HepG2 (cell line): ENCODE measurements around the gene ERO1A. TPM values are rescaled to one million over a fixed set of nuclear protein-coding genes. Genes with fewer than 3 reads are reported as not detected.

Experiments
- CENPX ChIP-seq: sonication (generic); formaldehyde crosslinking; IDR thresholded peaks from 2 replicates; pipeline ENCODE4 v1.9.0; 2021; ENCODE audit warnings: mild to moderate bottlenecking, missing genetic modification reagents, moderate library complexity
- FOXK1 ChIP-seq: sonication (generic); formaldehyde crosslinking; IDR thresholded peaks from 2 replicates; pipeline ENCODE4 v1.4.0; 2020; ENCODE audit warnings: low read depth, missing genetic modification reagents, borderline replicate concordance
- HNRNPH1 ChIP-seq: fragments of 200-400 bp; formaldehyde crosslinking; optimal IDR thresholded peaks from 2 replicates; pipeline ENCODE3; 2017; ENCODE audit warnings: mild to moderate bottlenecking, low read depth, low read length
- IRF2 ChIP-seq: IDR thresholded peaks from 2 replicates; pipeline ENCODE4 v1.6.1; 2018; ENCODE audit warnings: missing genetic modification reagents, missing compliant biosample characterization
- NFE2L2 ChIP-seq: fragments of 150-350 bp; IDR thresholded peaks from 2 replicates; pipeline ENCODE4 v1.6.1; 2014; ENCODE audit warnings: low read length
- RFX3 ChIP-seq: IDR thresholded peaks from 2 replicates; pipeline ENCODE4 v1.6.1; 2016; ENCODE audit warnings: missing biosample characterization, missing genetic modification reagents
- SOX6 ChIP-seq, 2 experiments: fragments of 450-650 bp in 1 of 2; sonication (generic) in 1 of 2; formaldehyde crosslinking in 1 of 2; IDR thresholded peaks; 2 replicates each; pipeline versions ENCODE4 v1.4.0 to v1.6.1; 2017 to 2020; ENCODE audit warnings: antibody characterized with exemption in 1 of 2, mild to moderate bottlenecking in 1 of 2, missing genetic modification reagents in 1 of 2
- TCF7L2 ChIP-seq: IDR thresholded peaks from 2 replicates; pipeline ENCODE4 v1.6.1; 2011; ENCODE audit warnings: mild to moderate bottlenecking, low read depth, low read length, moderate library complexity
- ZEB1 ChIP-seq: IDR thresholded peaks from 2 replicates; pipeline ENCODE4 v1.6.1; 2012; ENCODE audit warnings: mild to moderate bottlenecking, low read depth, inconsistent platforms; ENCODE audit not compliant: insufficient replicate concordance
- ZMAT3 ChIP-seq: sonication (generic); formaldehyde crosslinking; conservative IDR thresholded peaks from 2 replicates; pipeline ENCODE4 v1.7.0; 2021; ENCODE audit warnings: missing genetic modification reagents
- ZMYM3 ChIP-seq: sonication (generic); formaldehyde crosslinking; IDR thresholded peaks from 2 replicates; pipeline ENCODE4 v1.5.1; 2020; ENCODE audit warnings: mild to moderate bottlenecking, missing genetic modification reagents
- ZNF143 ChIP-seq: sonication (generic); formaldehyde crosslinking; IDR thresholded peaks from 2 replicates; pipeline ENCODE4 v1.4.0; 2020; ENCODE audit warnings: missing genetic modification reagents
- ZNF260 ChIP-seq: sonication (generic); formaldehyde crosslinking; IDR thresholded peaks from 2 replicates; pipeline ENCODE4 v1.4.0; 2020; ENCODE audit warnings: missing genetic modification reagents, low read depth, mild to moderate bottlenecking, borderline replicate concordance
- ZNF552 ChIP-seq: sonication (generic); formaldehyde crosslinking; IDR thresholded peaks from 2 replicates; pipeline ENCODE4 v1.9.0; 2022; ENCODE audit warnings: missing genetic modification reagents, mild to moderate bottlenecking, borderline replicate concordance
- ZNF629 ChIP-seq: sonication (generic); formaldehyde crosslinking; conservative IDR thresholded peaks from 2 replicates; pipeline ENCODE4 v1.5.0; 2020; ENCODE audit warnings: missing genetic modification reagents
- ZNF782 ChIP-seq: sonication (generic); formaldehyde crosslinking; IDR thresholded peaks from 2 replicates; pipeline ENCODE4 v1.4.0; 2020; ENCODE audit warnings: missing genetic modification reagents, mild to moderate bottlenecking, borderline replicate concordance
- ZZZ3 ChIP-seq: sonication (generic); formaldehyde crosslinking; IDR thresholded peaks from 2 replicates; pipeline ENCODE4 v1.4.0; 2020; ENCODE audit warnings: missing genetic modification reagents, mild to moderate bottlenecking, borderline replicate concordance
- polyA plus RNA-seq, 8 experiments: library from polyadenylated mRNA; depleted of rRNA in 3 of 8; stranded (reverse) in 7 of 8; unstranded in 1 of 8; fragments of >200 nt; fragmentation: Illumina TruSeq in 4 of 8; extraction: Trizol in 4 of 8; gene quantifications; 2 replicates each; pipeline versions ENCODE4 v1.2.1 to v1.2.3, GENCODE V29; 2011 to 2016; ENCODE audit warnings: low read depth in 4 of 8, missing spikeins in 1 of 8, mixed read lengths in 1 of 8; ENCODE audit not compliant: insufficient read depth in 1 of 8
- total RNA-seq, 5 experiments: library from RNA; depleted of rRNA; stranded (reverse); fragments of >200 nt; fragmentation: Illumina TruSeq; extraction: Trizol; gene quantifications; 2 replicates each; pipeline ENCODE4 v1.2.3, GENCODE V29; 2016; ENCODE audit warnings: low read depth in 1 of 5
- TF ChIP-seq, protein P1 (sequence below): sonication (generic); formaldehyde crosslinking; IDR thresholded peaks from 2 replicates; pipeline ENCODE4 v1.5.1; 2020; ENCODE audit warnings: missing genetic modification reagents, mild to moderate bottlenecking, borderline replicate concordance
- TF ChIP-seq, protein P2 (sequence below): sonication (generic); formaldehyde crosslinking; IDR thresholded peaks from 2 replicates; pipeline ENCODE4 v1.4.0; 2020; ENCODE audit warnings: mild to moderate bottlenecking, low read depth, missing genetic modification reagents
- TF ChIP-seq, protein P3 (sequence below): sonication (generic); formaldehyde crosslinking; IDR thresholded peaks from 2 replicates; pipeline ENCODE4 v1.4.0; 2020; ENCODE audit warnings: missing genetic modification reagents, borderline replicate concordance
- TF ChIP-seq, protein P4 (sequence below): sonication (generic); formaldehyde crosslinking; IDR thresholded peaks from 2 replicates; pipeline ENCODE4 v1.4.0; 2020; ENCODE audit warnings: missing genetic modification reagents
- TF ChIP-seq, protein P5 (sequence below): sonication (generic); formaldehyde crosslinking; IDR thresholded peaks from 2 replicates; pipeline ENCODE4 v1.4.0; 2020; ENCODE audit warnings: low read depth, mild to moderate bottlenecking, missing genetic modification reagents

Gene ERO1A
- total and polyA plus RNA-seq, 2 of the 13 experiments (the other 11 are each of a cell fraction or from before 2014, with no cell fraction given): 60.3 to 137 TPM

DNA sequence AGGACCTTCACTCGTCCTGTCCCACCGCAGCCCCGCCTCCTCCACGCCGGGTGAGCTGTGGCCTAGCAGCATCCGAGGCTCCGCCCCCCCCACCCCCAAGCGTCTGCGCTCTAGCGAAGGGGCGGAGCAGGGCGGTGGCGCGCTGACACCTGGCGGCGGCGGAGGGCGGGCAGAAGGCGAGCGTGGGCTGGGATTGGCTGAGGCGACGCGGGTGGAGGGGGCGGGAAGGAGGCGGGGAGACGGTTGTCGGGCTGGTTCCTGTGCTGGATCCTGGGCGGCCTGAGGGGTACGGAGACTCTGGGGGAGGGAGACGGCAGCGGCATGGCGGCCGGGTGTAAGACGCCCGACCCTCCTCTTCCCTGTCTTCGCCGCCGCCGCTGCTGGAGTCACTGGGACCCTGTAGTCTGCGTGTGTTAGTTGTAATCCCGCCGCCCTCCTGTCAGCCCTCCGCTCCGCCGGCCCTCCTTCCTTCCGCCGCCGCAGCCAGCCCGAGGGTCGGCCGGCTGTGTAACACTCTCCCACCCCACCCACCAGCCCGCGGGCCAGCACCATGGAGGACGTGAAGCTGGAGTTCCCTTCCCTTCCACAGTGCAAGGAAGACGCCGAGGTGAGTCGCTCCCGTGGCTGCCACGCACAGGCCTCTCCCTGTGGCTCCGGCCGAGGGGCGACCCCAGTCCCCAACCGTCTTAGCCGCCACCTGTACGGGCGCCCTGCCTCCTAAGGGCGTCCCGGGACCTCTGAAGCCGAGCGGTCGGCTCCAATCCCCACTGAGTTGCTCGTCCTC lies 34.8 kb upstream of the ERO1A start, which contains the start of gene STYX (continued):
- TF ChIP-seq ZNF629 (CRISPR knock-in tag) (no peak), SOX6 (IDR thresholded peaks at IDR 0.05) (no peak), SOX6 (CRISPR knock-in tag; IDR thresholded peaks at IDR 0.05) (peak; percentile 47; the same call in 1 of the 2 replicates), ZNF143 (no peak), ZNF260 (CRISPR knock-in tag) (no peak), NFE2L2 (no peak), ZMYM3 (CRISPR knock-in tag) (0 out of 2 replicates have a peak, but pooled peaks have one; percentile 8), ZMAT3 (CRISPR knock-in tag) (no peak), ZZZ3 (CRISPR knock-in tag) (0 out of 2 replicates have a peak, but pooled peaks have one; percentile 59), TCF7L2 (no peak), ZNF782 (CRISPR knock-in tag) (peak; percentile 85), IRF2 (CRISPR knock-in tag) (no peak; the same call in 1 of the 2 replicates), FOXK1 (CRISPR knock-in tag) (peak; percentile 48; the same call in 1 of the 2 replicates), ZEB1 (peak; percentile 86), HNRNPH1 (no peak), ZNF552 (no peak), CENPX (CRISPR knock-in tag) (no peak), RFX3 (CRISPR knock-in tag) (no peak)
- TF ChIP-seq, protein P1, sequence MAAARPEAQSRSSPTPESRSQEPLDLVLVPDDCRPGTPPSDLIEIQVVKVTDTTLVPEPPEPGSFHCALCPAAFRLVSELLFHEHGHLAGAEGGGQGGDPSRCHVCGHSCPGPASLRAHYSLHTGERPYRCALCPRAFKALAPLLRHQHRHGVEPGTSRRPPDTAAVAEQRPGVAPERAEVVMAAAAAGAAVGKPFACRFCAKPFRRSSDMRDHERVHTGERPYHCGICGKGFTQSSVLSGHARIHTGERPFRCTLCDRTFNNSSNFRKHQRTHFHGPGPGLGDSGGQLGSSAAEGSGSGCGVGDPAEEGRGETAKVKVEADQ (CRISPR knock-in tag): peak; percentile 64; the same call in 1 of the 2 replicates
- TF ChIP-seq, protein P2, sequence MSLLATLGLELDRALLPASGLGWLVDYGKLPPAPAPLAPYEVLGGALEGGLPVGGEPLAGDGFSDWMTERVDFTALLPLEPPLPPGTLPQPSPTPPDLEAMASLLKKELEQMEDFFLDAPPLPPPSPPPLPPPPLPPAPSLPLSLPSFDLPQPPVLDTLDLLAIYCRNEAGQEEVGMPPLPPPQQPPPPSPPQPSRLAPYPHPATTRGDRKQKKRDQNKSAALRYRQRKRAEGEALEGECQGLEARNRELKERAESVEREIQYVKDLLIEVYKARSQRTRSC (CRISPR knock-in tag): no peak
- TF ChIP-seq, protein P3, sequence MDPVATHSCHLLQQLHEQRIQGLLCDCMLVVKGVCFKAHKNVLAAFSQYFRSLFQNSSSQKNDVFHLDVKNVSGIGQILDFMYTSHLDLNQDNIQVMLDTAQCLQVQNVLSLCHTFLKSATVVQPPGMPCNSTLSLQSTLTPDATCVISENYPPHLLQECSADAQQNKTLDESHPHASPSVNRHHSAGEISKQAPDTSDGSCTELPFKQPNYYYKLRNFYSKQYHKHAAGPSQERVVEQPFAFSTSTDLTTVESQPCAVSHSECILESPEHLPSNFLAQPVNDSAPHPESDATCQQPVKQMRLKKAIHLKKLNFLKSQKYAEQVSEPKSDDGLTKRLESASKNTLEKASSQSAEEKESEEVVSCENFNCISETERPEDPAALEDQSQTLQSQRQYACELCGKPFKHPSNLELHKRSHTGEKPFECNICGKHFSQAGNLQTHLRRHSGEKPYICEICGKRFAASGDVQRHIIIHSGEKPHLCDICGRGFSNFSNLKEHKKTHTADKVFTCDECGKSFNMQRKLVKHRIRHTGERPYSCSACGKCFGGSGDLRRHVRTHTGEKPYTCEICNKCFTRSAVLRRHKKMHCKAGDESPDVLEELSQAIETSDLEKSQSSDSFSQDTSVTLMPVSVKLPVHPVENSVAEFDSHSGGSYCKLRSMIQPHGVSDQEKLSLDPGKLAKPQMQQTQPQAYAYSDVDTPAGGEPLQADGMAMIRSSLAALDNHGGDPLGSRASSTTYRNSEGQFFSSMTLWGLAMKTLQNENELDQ (CRISPR knock-in tag): no peak
- TF ChIP-seq, protein P4, sequence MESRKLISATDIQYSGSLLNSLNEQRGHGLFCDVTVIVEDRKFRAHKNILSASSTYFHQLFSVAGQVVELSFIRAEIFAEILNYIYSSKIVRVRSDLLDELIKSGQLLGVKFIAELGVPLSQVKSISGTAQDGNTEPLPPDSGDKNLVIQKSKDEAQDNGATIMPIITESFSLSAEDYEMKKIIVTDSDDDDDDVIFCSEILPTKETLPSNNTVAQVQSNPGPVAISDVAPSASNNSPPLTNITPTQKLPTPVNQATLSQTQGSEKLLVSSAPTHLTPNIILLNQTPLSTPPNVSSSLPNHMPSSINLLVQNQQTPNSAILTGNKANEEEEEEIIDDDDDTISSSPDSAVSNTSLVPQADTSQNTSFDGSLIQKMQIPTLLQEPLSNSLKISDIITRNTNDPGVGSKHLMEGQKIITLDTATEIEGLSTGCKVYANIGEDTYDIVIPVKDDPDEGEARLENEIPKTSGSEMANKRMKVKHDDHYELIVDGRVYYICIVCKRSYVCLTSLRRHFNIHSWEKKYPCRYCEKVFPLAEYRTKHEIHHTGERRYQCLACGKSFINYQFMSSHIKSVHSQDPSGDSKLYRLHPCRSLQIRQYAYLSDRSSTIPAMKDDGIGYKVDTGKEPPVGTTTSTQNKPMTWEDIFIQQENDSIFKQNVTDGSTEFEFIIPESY (CRISPR knock-in tag): 0 out of 2 replicates have a peak, but pooled peaks have one; percentile 6
- TF ChIP-seq, protein P5, sequence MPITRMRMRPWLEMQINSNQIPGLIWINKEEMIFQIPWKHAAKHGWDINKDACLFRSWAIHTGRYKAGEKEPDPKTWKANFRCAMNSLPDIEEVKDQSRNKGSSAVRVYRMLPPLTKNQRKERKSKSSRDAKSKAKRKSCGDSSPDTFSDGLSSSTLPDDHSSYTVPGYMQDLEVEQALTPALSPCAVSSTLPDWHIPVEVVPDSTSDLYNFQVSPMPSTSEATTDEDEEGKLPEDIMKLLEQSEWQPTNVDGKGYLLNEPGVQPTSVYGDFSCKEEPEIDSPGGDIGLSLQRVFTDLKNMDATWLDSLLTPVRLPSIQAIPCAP: no peak
